PC-3 (cell line): ENCODE results near the gene SMCR8.

Experiments
- CTCF ChIP-seq: fragments of 300-600 bp; sonication (generic); conservative IDR thresholded peaks from 2 replicates; pipeline ENCODE4 v1.5.1; 2017; ENCODE audit warnings: antibody characterized with exemption, low read depth, mild to moderate bottlenecking, low read length
- EZH2 ChIP-seq: fragments of 300-600 bp; sonication (generic); IDR thresholded peaks from one replicate; pipeline ENCODE4 v1.6.1; 2017; ENCODE audit warnings: antibody characterized with exemption, mild to moderate bottlenecking, low read length; ENCODE audit not compliant: unreplicated experiment

- TF ChIP-seq CTCF, result no peak
- TF ChIP-seq EZH2, result no peak
Observed at GRCh38 chr17:18309202-18309601, 5.9 kb upstream of the SMCR8 start.
